ENCODE data around the gene SH3RF2.
"Not testable (repeated sequence)": the region's sequence is repeated elsewhere in the genome, so short reads cannot be mapped to it uniquely, and the experiment has no call there.

The SH3RF2 gene

GRCh38 chr5:146002491-146002890, 66.1 kb downstream of the SH3RF2 start:
- DNase-seq (ENCODE audit: low read depth in 1 of 2, low spot score in 1 of 2): no peak

- no peak for DNase-seq (ENCODE audit: low read depth in 1 of 2, low spot score in 1 of 2)
These were observed 67.5 kb downstream of the SH3RF2 start for GRCh38 chr5:146003852-146004251.

GRCh38 chr5:146005264-146005663, 68.9 kb downstream of the SH3RF2 start:
- DNase-seq (ENCODE audit: low read depth in 1 of 2, low spot score in 1 of 2): no peak

GRCh38 chr5:146005723-146006122, 69.3 kb downstream of the SH3RF2 start:
- DNase-seq (ENCODE audit: low read depth in 1 of 2, low spot score in 1 of 2): no peak

- no peak for DNase-seq (ENCODE audit: low read depth in 1 of 2, low spot score in 1 of 2)
These were observed 70.3 kb downstream of the SH3RF2 start for GRCh38 chr5:146006470-146007190.

- DNase-seq (ENCODE audit: low read depth in 1 of 2, low spot score in 1 of 2): no peak
These were observed 70.9 kb downstream of the SH3RF2 start for GRCh38 chr5:146007270-146007669.

- DNase-seq (ENCODE audit: low read depth in 1 of 2, low spot score in 1 of 2): no peak
These were observed 71.6 kb downstream of the SH3RF2 start for GRCh38 chr5:146007989-146008388.

GRCh38 chr5:146009020-146009419, 72.6 kb downstream of the SH3RF2 start:
- DNase-seq (ENCODE audit: low read depth in 1 of 2, low spot score in 1 of 2): no peak

GRCh38 chr5:146010447-146010846, 74.1 kb downstream of the SH3RF2 start:
- not testable (repeated sequence) for DNase-seq (ENCODE audit: low read depth in 1 of 2, low spot score in 1 of 2)

- DNase-seq (ENCODE audit: low read depth in 1 of 2, low spot score in 1 of 2): no peak
These were observed 77.4 kb downstream of the SH3RF2 start for GRCh38 chr5:146013761-146014160.

GRCh38 chr5:146015001-146015400, 78.6 kb downstream of the SH3RF2 start:
- no peak for DNase-seq (ENCODE audit: low read depth in 1 of 2, low spot score in 1 of 2)

GRCh38 chr5:146016764-146017484, 80.5 kb downstream of the SH3RF2 start:
- no peak for DNase-seq (ENCODE audit: low read depth in 1 of 2, low spot score in 1 of 2)

GRCh38 chr5:146018514-146019375, 82.4 kb downstream of the SH3RF2 start:
- no peak for DNase-seq (ENCODE audit: low read depth in 1 of 2, low spot score in 1 of 2)

- DNase-seq (ENCODE audit: low read depth in 1 of 2, low spot score in 1 of 2): no peak
These were observed 83.7 kb downstream of the SH3RF2 start for GRCh38 chr5:146020100-146020499.

- no peak for DNase-seq (ENCODE audit: low read depth in 1 of 2, low spot score in 1 of 2)
These were observed 87.7 kb downstream of the SH3RF2 start for GRCh38 chr5:146024034-146024433.

GRCh38 chr5:146025114-146025680, 88.8 kb downstream of the SH3RF2 start:
- no peak for DNase-seq (ENCODE audit: low read depth in 1 of 2, low spot score in 1 of 2)

GRCh38 chr5:146025681-146026080, 89.3 kb downstream of the SH3RF2 start:
- DNase-seq (ENCODE audit: low read depth in 1 of 2, low spot score in 1 of 2): no peak

GRCh38 chr5:146026307-146027010, 90.1 kb downstream of the SH3RF2 start:
- no peak for DNase-seq (ENCODE audit: low read depth in 1 of 2, low spot score in 1 of 2)

- DNase-seq (ENCODE audit: low read depth in 1 of 2, low spot score in 1 of 2): no peak
These were observed 91.4 kb downstream of the SH3RF2 start for GRCh38 chr5:146027751-146028150.

GRCh38 chr5:146032911-146033310, 96.5 kb downstream of the SH3RF2 start:
- DNase-seq (ENCODE audit: low read depth in 1 of 2, low spot score in 1 of 2): no peak

- no peak for DNase-seq (ENCODE audit: low read depth in 1 of 2, low spot score in 1 of 2)
These were observed 97.7 kb downstream of the SH3RF2 start for GRCh38 chr5:146034127-146034526.

All from activated T-helper 1 cell treated with anti-CD3 and anti-CD28 coated beads, Interleukin-2, amount 50 U/mL, for 16 hours (primary cell).